ENCODE data around the gene SPTLC1.

GRCh38 chr9:92108122-92108521, 7.1 kb downstream of the SPTLC1 start:
- TF ChIP-seq, protein P1, sequence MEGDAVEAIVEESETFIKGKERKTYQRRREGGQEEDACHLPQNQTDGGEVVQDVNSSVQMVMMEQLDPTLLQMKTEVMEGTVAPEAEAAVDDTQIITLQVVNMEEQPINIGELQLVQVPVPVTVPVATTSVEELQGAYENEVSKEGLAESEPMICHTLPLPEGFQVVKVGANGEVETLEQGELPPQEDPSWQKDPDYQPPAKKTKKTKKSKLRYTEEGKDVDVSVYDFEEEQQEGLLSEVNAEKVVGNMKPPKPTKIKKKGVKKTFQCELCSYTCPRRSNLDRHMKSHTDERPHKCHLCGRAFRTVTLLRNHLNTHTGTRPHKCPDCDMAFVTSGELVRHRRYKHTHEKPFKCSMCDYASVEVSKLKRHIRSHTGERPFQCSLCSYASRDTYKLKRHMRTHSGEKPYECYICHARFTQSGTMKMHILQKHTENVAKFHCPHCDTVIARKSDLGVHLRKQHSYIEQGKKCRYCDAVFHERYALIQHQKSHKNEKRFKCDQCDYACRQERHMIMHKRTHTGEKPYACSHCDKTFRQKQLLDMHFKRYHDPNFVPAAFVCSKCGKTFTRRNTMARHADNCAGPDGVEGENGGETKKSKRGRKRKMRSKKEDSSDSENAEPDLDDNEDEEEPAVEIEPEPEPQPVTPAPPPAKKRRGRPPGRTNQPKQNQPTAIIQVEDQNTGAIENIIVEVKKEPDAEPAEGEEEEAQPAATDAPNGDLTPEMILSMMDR (IDR thresholded peaks at IDR 0.05 in 2 of 3, conservative IDR thresholded peaks at IDR 0.05 in 1 of 3; ENCODE audit: control insufficient read depth in 2 of 3, extremely low read depth in 1 of 3, insufficient read depth in 1 of 3, low read depth in 3 of 3, low read length in 3 of 3): no peak
- TF ChIP-seq TCF12 (IDR thresholded peaks at IDR 0.05; ENCODE audit: low read depth, low read length): no peak
- TF ChIP-seq REST (IDR thresholded peaks at IDR 0.05; ENCODE audit: low read depth, low read length): no peak

Data from GM12878 (cell line).